Ascending aorta (tissue), 2 donors: ENCODE data around the gene PHACTR3. TPM values are rescaled to one million over a fixed set of nuclear protein-coding genes. Genes with fewer than 3 reads are reported as not detected.

Experiments used
- DNase-seq, 2 donors: peaks; one replicate each; pipeline ENCODE4 v3.0.0-alpha.2; 2019; ENCODE audit warnings: low spot score in 2 of 2
- H3K27ac ChIP-seq, 2 donors: fragments of 200-600 bp; sonication (generic); one replicate each; pipeline ENCODE4 v1.5.1; 2016 to 2017; ENCODE audit warnings: mild to moderate bottlenecking in 1 of 2
- H3K27me3 ChIP-seq: fragments of 200-600 bp; sonication (generic); one replicate; pipeline ENCODE4 v1.5.1; 2017
- H3K36me3 ChIP-seq, 2 donors: fragments of 200-600 bp; sonication (generic); one replicate each; pipeline ENCODE4 v1.5.1; 2016
- H3K4me1 ChIP-seq, 2 donors: fragments of 200-600 bp; sonication (generic); one replicate each; pipeline ENCODE4 v1.5.1; 2016 to 2017; ENCODE audit warnings: mild to moderate bottlenecking in 1 of 2
- H3K4me3 ChIP-seq, 2 donors: fragments of 200-600 bp; sonication (generic); one replicate each; pipeline ENCODE4 v1.5.1; 2016 to 2017; ENCODE audit warnings: mild to moderate bottlenecking in 1 of 2
- H3K9me3 ChIP-seq, 2 donors: fragments of 200-600 bp; sonication (generic); one replicate each; pipeline ENCODE4 v1.5.1; 2016
- intact Hi-C: fragments of 100-400 bp; cut with DNase I; formaldehyde crosslinking; loops from one replicate; pipeline ENCODE4 v1.15.1; 2023
- total RNA-seq: library from RNA; depleted of rRNA; stranded (reverse); fragments of >200 nt; gene quantifications from one replicate; pipeline ENCODE4 v1.1.0, GENCODE V29; 2016
- TF ChIP-seq, protein P1 (sequence below), 3 experiments: fragments of 200-600 bp in 2 of 3; fragments of 450-650 bp in 1 of 3; sonication (generic) in 2 of 3; IDR thresholded peaks; one replicate each; pipeline ENCODE4 v1.5.1; 2016 to 2019; ENCODE audit warnings: antibody characterized with exemption in 3 of 3, mild to moderate bottlenecking in 1 of 3, moderate library complexity in 1 of 3

PHACTR3 gene
- total RNA-seq, 1 donor from 2014 or later = not detected

DNA sequence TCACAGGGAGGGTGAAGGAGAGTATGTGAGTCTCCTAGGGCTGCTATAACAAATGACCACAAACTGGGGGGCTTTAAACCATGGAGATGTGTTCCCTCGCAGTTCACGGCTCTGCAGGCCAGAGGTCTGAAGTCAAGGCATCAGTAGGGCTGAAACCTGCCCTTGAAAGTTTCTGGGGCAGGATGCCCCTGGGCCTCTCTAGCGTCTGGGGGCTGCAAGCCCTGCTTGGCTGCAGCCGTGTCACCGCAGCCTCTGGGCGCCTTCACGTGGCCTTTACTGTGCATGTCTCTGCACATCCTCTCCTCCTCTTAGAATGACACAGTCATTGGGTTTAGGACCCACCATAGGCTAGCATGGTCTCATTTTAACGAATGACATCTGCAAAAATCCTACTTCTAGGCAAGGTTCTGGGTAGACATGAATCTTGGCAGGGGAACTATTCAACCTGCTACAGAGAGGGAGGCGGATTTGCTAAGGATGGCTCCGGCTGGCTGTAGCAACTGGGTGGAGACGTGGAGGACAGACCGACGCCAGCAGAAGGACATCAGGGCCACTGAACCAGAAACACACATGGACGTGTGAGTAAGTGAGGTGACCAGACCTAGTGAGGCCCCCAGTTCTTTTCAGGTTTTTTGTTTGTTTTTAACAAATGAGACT lies 58.6 kb downstream of the PHACTR3 start:
- DNase-seq = no peak
- no peaks in the 10 kb centered on the region for H3K27me3 ChIP-seq
- H3K36me3 ChIP-seq = no peaks in the 10 kb centered on the region
- H3K9me3 ChIP-seq = peaks cover 0 to 5% of the 10 kb centered on the region in 2 donors
- no peaks in the 10 kb centered on the region for H3K4me1 ChIP-seq
- H3K4me3 ChIP-seq = no peak overlapping the region
- intact Hi-C loops = no loop called here
- H3K27ac ChIP-seq = no peak overlapping the region
- TF ChIP-seq, protein P1, sequence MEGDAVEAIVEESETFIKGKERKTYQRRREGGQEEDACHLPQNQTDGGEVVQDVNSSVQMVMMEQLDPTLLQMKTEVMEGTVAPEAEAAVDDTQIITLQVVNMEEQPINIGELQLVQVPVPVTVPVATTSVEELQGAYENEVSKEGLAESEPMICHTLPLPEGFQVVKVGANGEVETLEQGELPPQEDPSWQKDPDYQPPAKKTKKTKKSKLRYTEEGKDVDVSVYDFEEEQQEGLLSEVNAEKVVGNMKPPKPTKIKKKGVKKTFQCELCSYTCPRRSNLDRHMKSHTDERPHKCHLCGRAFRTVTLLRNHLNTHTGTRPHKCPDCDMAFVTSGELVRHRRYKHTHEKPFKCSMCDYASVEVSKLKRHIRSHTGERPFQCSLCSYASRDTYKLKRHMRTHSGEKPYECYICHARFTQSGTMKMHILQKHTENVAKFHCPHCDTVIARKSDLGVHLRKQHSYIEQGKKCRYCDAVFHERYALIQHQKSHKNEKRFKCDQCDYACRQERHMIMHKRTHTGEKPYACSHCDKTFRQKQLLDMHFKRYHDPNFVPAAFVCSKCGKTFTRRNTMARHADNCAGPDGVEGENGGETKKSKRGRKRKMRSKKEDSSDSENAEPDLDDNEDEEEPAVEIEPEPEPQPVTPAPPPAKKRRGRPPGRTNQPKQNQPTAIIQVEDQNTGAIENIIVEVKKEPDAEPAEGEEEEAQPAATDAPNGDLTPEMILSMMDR (IDR thresholded peaks at IDR 0.05) = no peak

DNA sequence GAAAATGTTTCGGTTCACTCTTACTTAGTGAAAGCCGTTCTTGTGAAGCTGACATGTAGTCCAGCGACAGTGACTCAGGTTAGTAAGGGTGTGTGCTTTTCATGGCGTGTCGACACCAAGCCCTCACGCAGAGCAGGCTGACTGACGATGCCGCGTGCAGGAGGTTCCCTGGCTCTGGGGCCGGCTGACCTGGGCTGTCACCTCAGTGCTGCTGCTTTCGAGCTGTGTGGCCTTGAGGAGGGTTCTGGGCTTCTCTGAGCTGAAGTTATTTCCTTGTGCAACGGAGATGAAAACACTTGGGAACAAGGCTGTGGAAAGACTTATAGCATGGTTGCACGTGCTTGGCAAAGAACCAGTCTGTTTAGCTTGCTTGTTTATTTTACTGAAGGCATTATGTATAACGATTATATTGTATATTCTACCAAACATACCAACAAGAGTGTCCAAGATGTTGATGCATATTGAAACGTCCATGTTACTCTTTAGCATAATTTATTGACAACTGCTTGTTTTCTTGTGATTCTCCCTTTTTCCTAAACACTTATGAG lies 59.2 kb downstream of the PHACTR3 start:
- TF ChIP-seq, protein P1 (IDR thresholded peaks at IDR 0.05) = no peak

DNA sequence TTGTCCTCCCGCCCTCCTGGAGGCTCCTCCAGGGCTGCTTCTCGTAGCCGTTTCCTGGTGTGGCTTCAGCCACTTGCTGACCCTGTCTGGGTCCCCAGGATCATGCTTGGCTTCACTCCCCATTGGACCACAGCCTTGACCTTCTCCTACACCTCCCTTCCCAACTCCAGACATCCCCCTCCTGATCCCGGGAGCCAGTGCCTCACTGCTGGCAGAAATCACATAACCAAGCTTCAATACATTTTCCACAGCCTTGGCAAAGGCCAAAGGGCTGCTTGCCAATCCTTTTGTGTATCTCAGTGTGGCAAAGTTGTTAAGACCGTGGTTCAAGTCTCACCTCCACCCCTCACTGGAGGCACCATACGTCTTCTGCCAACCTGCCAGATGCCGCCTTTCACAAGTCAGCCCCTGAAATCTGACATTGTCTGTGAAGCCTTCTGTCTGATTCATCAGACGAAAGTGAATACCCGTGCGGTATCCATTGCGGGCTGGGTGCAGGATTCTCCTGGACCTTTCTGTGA lies 60.1 kb downstream of the PHACTR3 start:
- TF ChIP-seq, protein P1 (IDR thresholded peaks at IDR 0.05) = no peak
- DNase-seq = no peak
- intact Hi-C loops = no loop called here
- H3K27me3 ChIP-seq = no peaks in the 10 kb centered on the region
- H3K4me1 ChIP-seq = no peaks in the 10 kb centered on the region
- H3K4me3 ChIP-seq = no peak overlapping the region
- H3K27ac ChIP-seq = no peak overlapping the region
- no peaks in the 10 kb centered on the region for H3K36me3 ChIP-seq
- H3K9me3 ChIP-seq = no peaks in the 10 kb centered on the region

More for the DNA sequence above, 59.2 kb downstream of the PHACTR3 start:
- Histone ChIP-seq H3K4me1 (no peaks in the 10 kb centered on the region), H3K4me3 (no peak overlapping the region), H3K27me3 (no peaks in the 10 kb centered on the region), H3K9me3 (no peaks in the 10 kb centered on the region), H3K27ac (no peak overlapping the region), H3K36me3 (no peaks in the 10 kb centered on the region)
- DNase-seq = no peak
- intact Hi-C loops = no loop called here

DNA sequence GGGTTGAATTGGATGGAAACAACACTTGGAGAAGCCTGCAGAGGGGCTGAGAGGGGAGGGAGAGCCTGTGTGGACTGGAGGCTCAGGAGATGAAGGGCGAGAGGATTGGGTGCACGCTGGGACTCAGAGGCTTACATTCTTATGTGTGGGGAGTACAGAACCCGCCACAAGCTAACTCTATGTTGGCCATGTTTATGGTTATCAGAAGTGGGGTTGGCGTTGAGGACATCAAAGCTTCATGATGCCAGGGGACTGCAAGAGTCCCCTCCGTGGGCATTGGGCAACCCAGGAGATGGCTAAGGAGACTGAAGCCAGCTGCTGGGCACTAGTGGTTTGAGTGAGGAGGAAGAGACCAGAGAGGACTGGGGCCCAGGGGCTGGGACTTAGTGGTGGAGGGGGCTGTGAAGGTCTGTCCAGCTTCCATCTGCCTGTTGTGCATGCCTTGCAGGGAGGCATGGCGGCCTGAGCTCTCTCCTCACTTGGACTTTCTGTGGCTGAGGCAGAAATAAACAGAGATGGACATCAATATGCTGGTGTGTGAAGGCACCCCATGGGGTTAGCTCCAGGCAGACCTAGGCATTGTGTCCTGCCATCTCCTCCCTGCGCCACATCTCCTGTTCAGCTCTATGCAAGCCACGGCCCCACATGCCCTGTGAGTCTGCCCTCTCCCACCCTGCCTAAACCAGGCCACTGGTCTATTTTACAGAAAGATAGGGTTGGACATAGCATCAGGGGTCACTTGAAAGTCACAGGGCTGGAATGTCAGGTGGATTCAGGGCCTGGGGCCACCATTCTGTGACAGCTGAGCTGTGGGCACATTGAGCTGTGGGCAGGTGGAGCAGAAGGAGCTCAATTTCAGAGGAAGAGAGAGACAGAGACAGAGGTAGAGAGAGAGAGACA lies 61.6 kb downstream of the PHACTR3 start:
- DNase-seq = no peak
- Histone ChIP-seq H3K9me3 (no peaks in the 10 kb centered on the region), H3K27me3 (no peaks in the 10 kb centered on the region), H3K36me3 (no peaks in the 10 kb centered on the region), H3K4me1 (no peaks in the 10 kb centered on the region), H3K4me3 (no peak overlapping the region), H3K27ac (no peak overlapping the region)
- TF ChIP-seq, protein P1 (IDR thresholded peaks at IDR 0.05) = no peak
- intact Hi-C loops = no loop called here

DNA sequence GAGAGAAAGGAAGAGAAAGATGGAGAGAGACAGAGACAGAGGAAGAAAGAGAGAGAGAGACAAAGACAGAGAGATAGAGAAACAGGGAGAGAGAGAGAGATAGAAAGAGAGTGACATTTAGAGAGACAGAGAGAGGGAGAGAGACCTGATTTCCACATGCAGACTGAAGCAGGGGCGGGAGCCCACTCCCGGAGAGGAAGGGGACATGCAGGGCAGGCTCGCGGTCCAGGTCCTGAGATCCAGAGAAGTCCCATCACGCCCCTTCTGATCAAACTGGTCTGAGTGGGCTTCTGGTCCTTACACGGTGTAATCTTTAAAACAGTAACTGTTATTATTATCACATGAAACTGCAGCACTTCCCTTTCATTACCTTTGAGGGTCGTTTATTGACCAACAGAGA lies 62.2 kb downstream of the PHACTR3 start:
- no peak for DNase-seq
- H3K27ac ChIP-seq = no peak overlapping the region
- no peaks in the 10 kb centered on the region for H3K27me3 ChIP-seq
- no peaks in the 10 kb centered on the region for H3K36me3 ChIP-seq
- no peaks in the 10 kb centered on the region for H3K9me3 ChIP-seq
- intact Hi-C loops = no loop called here
- H3K4me1 ChIP-seq = no peaks in the 10 kb centered on the region
- TF ChIP-seq, protein P1 (IDR thresholded peaks at IDR 0.05) = no peak
- no peak overlapping the region for H3K4me3 ChIP-seq
